ENCODE data around the gene SMG6.

The SMG6 gene

GRCh38 chr17:2056206-2057174 lies 247.1 kb downstream of the SMG6 start:
- H3K18ac ChIP-seq (ENCODE audit: low read depth in 1 of 2, low read length in 2 of 2): peak overlapping the region; percentile 40 to 67
- H3K23ac ChIP-seq (ENCODE audit: low read length in 2 of 2): peak overlapping the region in 1 of 2 experiments; percentile 54
- no peak overlapping the region for H2AK5ac ChIP-seq (ENCODE audit: low read length, severe bottlenecking)
- H2AFZ ChIP-seq (ENCODE audit: low read depth, low read length): no peak overlapping the region
- peak overlapping the region; percentile 90 for H4K8ac ChIP-seq (ENCODE audit: low read length)
- peaks cover 10% of the 10 kb centered on the region for H3K79me1 ChIP-seq (replicated peaks; ENCODE audit: low read length, poor library complexity, severe bottlenecking)
- peak overlapping the region; percentile 4 to 26 for H2BK12ac ChIP-seq (ENCODE audit: low read length in 2 of 2)
- H3K4me2 ChIP-seq (ENCODE audit: low read length, poor library complexity, severe bottlenecking): peak overlapping the region; percentile 9
- peak overlapping the region; percentile 19 to 80 for H3K4ac ChIP-seq (ENCODE audit: low read depth in 1 of 2, low read length in 2 of 2)
- peak overlapping the region; percentile 48 to 95 for H3K14ac ChIP-seq (ENCODE audit: low read length in 2 of 2)
- no peak overlapping the region for H3K27ac ChIP-seq (ENCODE audit: low read length, poor library complexity, severe bottlenecking)
- H3K36me3 ChIP-seq (ENCODE audit: control insufficient read depth in 1 of 2, insufficient read depth in 2 of 2, low read depth in 1 of 2, low read length in 2 of 2): peaks cover 20 to 53% of the 10 kb centered on the region in 2 experiments
- WGBS: 16% methylated on average over 77 of the region's 85 CpGs
- H2BK15ac ChIP-seq (ENCODE audit: low read depth, poor library complexity, severe bottlenecking): peak overlapping the region; percentile 40
- peak overlapping the region; percentile 93 for H3K9ac ChIP-seq (ENCODE audit: low read length)
- peak overlapping the region; percentile 99 for H2BK120ac ChIP-seq (ENCODE audit: low read depth, low read length)
- peak overlapping the region; percentile 90 for H4K91ac ChIP-seq (ENCODE audit: low read length)
- peaks cover 34% of the 10 kb centered on the region for H3K4me1 ChIP-seq (ENCODE audit: control insufficient read depth, insufficient read depth, low read depth, low read length)
- no peaks in the 10 kb centered on the region for H3K27me3 ChIP-seq (ENCODE audit: control insufficient read depth in 1 of 2, insufficient read depth in 1 of 2, low read length in 2 of 2)
- H2BK5ac ChIP-seq (ENCODE audit: low read depth, low read length, poor library complexity, severe bottlenecking): no peak overlapping the region
- H3K9me3 ChIP-seq (ENCODE audit: control insufficient read depth, low read length): no peaks in the 10 kb centered on the region
- peak; percentile 78 for DNase-seq
- peak overlapping the region; percentile 77 to 80 for H3K4me3 ChIP-seq (ENCODE audit: insufficient read depth in 1 of 2, low read depth in 1 of 2, low read length in 2 of 2)

GRCh38 chr17:2055292-2056205 lies 248.0 kb downstream of the SMG6 start:
- H2AK5ac ChIP-seq (ENCODE audit: low read length, severe bottlenecking): no peak overlapping the region
- H2BK5ac ChIP-seq (ENCODE audit: low read depth, low read length, poor library complexity, severe bottlenecking): peak overlapping the region; percentile 59
- peak overlapping the region; percentile 93 for H3K9ac ChIP-seq (ENCODE audit: low read length)
- peaks cover 37% of the 10 kb centered on the region for H3K4me1 ChIP-seq (ENCODE audit: control insufficient read depth, insufficient read depth, low read depth, low read length)
- H3K4me3 ChIP-seq (ENCODE audit: insufficient read depth in 1 of 2, low read depth in 1 of 2, low read length in 2 of 2): peak overlapping the region; percentile 77 to 80
- peak; percentile 37 for DNase-seq
- peak overlapping the region; percentile 67 to 98 for H3K18ac ChIP-seq (ENCODE audit: low read depth in 1 of 2, low read length in 2 of 2)
- H3K14ac ChIP-seq (ENCODE audit: low read length in 2 of 2): peak overlapping the region; percentile 55 to 97
- H3K27me3 ChIP-seq (ENCODE audit: control insufficient read depth in 1 of 2, insufficient read depth in 1 of 2, low read length in 2 of 2): no peaks in the 10 kb centered on the region
- H3K36me3 ChIP-seq (ENCODE audit: control insufficient read depth in 1 of 2, insufficient read depth in 2 of 2, low read depth in 1 of 2, low read length in 2 of 2): peaks cover 11 to 43% of the 10 kb centered on the region in 2 experiments
- H3K23ac ChIP-seq (ENCODE audit: low read length in 2 of 2): peak overlapping the region in 1 of 2 experiments; percentile 91
- H4K91ac ChIP-seq (ENCODE audit: low read length): peak overlapping the region; percentile 89
- 1% methylated on average over 72 of the region's 113 CpGs for WGBS
- H2BK12ac ChIP-seq (ENCODE audit: low read length in 2 of 2): peak overlapping the region; percentile 54 to 55
- peaks cover 10% of the 10 kb centered on the region for H3K79me1 ChIP-seq (replicated peaks; ENCODE audit: low read length, poor library complexity, severe bottlenecking)
- H3K9me3 ChIP-seq (ENCODE audit: control insufficient read depth, low read length): no peaks in the 10 kb centered on the region
- peak overlapping the region; percentile 99 for H2BK120ac ChIP-seq (ENCODE audit: low read depth, low read length)
- peak overlapping the region; percentile 91 to 92 for H3K4ac ChIP-seq (ENCODE audit: low read depth in 1 of 2, low read length in 2 of 2)
- peak overlapping the region; percentile 92 for H3K4me2 ChIP-seq (ENCODE audit: low read length, poor library complexity, severe bottlenecking)
- H4K8ac ChIP-seq (ENCODE audit: low read length): peak overlapping the region; percentile 85
- H2AFZ ChIP-seq (ENCODE audit: low read depth, low read length): no peak overlapping the region
- no peak overlapping the region for H3K27ac ChIP-seq (ENCODE audit: low read length, poor library complexity, severe bottlenecking)
- H2BK15ac ChIP-seq (ENCODE audit: low read depth, poor library complexity, severe bottlenecking): peak overlapping the region; percentile 99

- Histone ChIP-seq H3K4ac (ENCODE audit: low read depth in 1 of 2, low read length in 2 of 2) (peak within 1 kb of the TSS; percentile 91 to 92), H2AK5ac (ENCODE audit: low read length, severe bottlenecking) (no peak within 1 kb of the TSS), H3K27me3 (ENCODE audit: control insufficient read depth in 1 of 2, insufficient read depth in 1 of 2, low read length in 2 of 2) (no peaks in the 10 kb centered on the region), H4K91ac (ENCODE audit: low read length) (peak within 1 kb of the TSS; percentile 89), H3K14ac (ENCODE audit: low read length in 2 of 2) (peak within 1 kb of the TSS; percentile 55 to 97), H3K36me3 (ENCODE audit: control insufficient read depth in 1 of 2, insufficient read depth in 2 of 2, low read depth in 1 of 2, low read length in 2 of 2) (peaks cover 2 to 35% of the 10 kb centered on the region in 2 experiments), H2BK12ac (ENCODE audit: low read length in 2 of 2) (peak within 1 kb of the TSS; percentile 54 to 55), H3K4me2 (ENCODE audit: low read length, poor library complexity, severe bottlenecking) (peak within 1 kb of the TSS; percentile 92), H3K27ac (ENCODE audit: low read length, poor library complexity, severe bottlenecking) (no peak within 1 kb of the TSS), H3K9me3 (ENCODE audit: control insufficient read depth, low read length) (no peaks in the 10 kb centered on the region), H3K4me1 (ENCODE audit: control insufficient read depth, insufficient read depth, low read depth, low read length) (peaks cover 40% of the 10 kb centered on the region), H3K18ac (ENCODE audit: low read depth in 1 of 2, low read length in 2 of 2) (peak within 1 kb of the TSS; percentile 81 to 98), H4K8ac (ENCODE audit: low read length) (peak within 1 kb of the TSS; percentile 85), H3K9ac (ENCODE audit: low read length) (peak within 1 kb of the TSS; percentile 93), H3K4me3 (ENCODE audit: insufficient read depth in 1 of 2, low read depth in 1 of 2, low read length in 2 of 2) (peak within 1 kb of the TSS; percentile 77 to 80), H2BK120ac (ENCODE audit: low read depth, low read length) (peak within 1 kb of the TSS; percentile 99), H2BK5ac (ENCODE audit: low read depth, low read length, poor library complexity, severe bottlenecking) (peak within 1 kb of the TSS; percentile 59), H2AFZ (ENCODE audit: low read depth, low read length) (no peak within 1 kb of the TSS), H3K79me1 (replicated peaks; ENCODE audit: low read length, poor library complexity, severe bottlenecking) (peaks cover 6% of the 10 kb centered on the region), H3K23ac (ENCODE audit: low read length in 2 of 2) (peak within 1 kb of the TSS in 1 of 2 experiments; percentile 91), H2BK15ac (ENCODE audit: low read depth, poor library complexity, severe bottlenecking) (peak within 1 kb of the TSS; percentile 99)
- 4% methylated on average over 54 of the region's 72 CpGs for WGBS
- peak; percentile 80 for DNase-seq
These were observed 248.9 kb downstream of the SMG6 start, which contains the start of gene HIC1 for GRCh38 chr17:2054512-2055291. Gene HIC1 (plus strand): TSS chr17:2055103. CDS start chr17:2056691, 1,588 bp downstream.
